DMS153 (cell line): ENCODE measurements around the gene B3GNT4.
"Not testable (repeated sequence)": the region's sequence is repeated elsewhere in the genome, so short reads cannot be mapped to it uniquely, and the experiment has no call there.

Source experiments
- DNase-seq: peaks from one replicate; lab custom pipeline; 2025; lab: John Stamatoyannopoulos, UW

Gene B3GNT4

DNA sequence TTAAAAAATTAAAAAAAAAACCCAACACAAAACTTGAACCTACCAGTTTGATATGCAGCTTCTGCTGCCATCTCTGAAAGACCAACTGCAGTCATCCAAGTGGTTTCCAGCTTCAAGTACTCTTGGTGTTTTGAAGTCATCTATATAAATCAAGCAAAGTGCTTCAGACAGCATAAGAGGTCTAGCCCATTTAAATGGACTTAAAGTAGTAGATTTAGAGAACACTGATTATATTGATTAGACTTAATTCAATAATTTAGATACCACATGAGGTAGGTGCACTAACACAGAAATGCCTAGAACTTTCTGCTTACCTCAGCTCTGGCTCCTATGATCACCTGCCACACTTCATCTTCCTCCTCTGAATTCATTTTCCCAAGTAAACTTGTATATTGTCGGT lies 12.9 kb downstream of the B3GNT4 start:
- no peak for DNase-seq

DNA sequence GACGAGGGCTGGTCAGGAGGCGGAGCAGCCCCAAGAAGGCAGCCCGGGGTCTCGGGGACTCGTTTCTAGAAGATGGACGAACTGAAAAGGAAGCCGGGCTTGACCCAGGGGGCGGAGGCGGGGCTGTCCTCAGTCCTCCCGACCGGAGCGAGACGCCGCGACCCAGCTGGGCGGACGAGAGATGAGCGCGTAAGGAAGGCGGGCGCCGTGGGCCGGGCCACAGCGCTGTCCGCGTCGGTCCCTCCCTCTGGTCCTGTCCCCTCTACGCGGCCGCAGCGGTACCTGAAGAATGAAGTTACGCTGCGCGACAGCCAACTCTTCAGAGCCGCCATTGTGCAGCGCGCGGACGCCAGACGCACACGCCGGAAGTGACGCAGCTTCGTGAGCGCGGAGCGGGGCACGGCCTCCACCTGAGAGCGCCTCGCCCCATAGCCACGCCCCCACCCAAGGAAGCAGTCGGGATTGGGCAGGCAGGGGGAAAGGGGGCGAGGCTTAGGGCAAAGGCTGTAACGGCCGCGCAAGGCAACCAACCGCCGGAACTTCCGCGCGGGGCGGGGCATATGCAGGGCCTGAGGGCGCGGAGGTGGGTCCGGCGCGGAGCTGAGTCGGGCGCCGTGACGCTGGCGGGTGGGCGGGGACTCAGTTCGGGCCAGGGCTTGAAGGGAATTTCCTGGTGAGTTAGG lies 22.3 kb downstream of the B3GNT4 start, which contains the start of gene DIABLO:
TSS of gene DIABLO (minus strand) at position 370 of the 683 bp plus-strand sequence. CDS start at position 332, 38 bp downstream.
- DNase-seq = peak; percentile 99

DNA sequence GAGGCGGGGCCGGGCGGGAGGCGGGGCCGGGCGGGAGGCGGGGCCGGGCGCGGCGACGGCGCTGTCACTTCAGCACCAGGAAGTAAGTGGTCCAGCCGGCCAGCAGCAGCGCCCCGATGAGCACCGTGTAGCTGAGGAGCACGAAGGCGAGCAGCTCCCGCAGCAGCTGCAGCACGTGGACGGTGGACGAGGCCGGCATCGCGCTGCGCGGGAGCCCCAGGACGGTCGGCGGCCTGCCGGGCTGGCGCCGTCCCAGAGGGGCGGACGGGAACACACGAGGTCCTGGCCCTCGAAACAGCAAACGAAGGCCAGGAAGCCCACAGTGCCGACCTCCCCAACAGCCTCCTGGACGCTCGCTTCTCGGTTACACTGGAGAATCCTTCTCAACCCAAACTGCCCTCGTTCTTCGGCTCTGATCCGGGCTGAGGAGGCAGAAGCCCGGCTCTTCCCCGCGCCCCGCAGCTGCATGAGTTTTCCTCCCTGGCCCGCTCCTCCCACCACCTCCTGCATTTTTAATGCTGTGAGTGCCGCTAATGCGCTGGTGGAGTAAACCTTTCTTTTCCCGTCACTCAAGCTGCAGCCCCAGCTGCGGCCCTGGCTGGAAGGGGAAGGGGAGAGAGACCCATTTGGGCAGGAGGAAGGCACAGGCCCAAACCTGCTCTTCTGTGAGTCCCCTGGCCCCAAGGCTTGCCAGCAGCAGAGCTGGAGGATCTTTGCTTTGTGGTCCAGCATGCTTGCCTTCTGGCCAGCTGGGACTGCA lies 23.0 kb downstream of the B3GNT4 start:
- no peak for DNase-seq

DNA sequence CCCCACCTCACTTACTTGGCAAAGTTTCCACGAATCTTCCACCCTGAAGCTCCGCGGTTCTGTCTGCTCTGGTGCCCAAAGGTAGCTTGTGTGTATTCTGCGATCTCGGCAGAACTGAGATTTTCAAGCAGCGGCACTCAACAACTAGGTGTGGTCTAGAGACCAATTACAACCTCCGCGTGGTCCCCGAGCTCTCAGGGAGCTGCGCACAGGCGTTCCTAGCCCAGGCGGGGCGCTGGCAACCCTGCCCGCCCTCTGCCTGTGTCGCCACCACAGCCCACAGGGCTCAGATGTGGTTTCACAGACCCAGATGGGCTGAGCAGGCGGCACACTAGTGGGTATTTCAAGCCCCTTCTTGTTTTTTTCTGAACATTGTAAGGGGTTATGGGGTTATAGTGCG lies 23.8 kb downstream of the B3GNT4 start:
- DNase-seq = peak; percentile 11

DNA sequence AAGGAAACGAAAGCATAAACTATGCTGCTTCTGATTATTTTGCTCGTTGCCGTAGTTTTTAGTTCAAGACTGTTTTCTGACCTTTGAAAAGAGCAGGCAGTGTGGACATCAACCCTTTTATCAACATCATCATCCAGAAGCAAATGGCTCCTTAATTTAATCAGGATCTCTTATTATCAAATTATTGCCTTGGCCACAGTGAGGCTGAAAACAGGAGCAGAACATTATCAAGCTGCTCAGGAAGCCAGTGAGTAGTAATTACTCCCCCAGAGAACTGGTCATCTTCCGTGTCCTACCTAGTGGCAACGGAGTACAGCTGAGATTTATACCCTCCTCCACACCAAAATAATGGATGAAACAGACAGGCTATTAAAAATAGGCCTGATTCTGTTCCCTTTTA lies 24.6 kb downstream of the B3GNT4 start:
- DNase-seq = no peak

DNA sequence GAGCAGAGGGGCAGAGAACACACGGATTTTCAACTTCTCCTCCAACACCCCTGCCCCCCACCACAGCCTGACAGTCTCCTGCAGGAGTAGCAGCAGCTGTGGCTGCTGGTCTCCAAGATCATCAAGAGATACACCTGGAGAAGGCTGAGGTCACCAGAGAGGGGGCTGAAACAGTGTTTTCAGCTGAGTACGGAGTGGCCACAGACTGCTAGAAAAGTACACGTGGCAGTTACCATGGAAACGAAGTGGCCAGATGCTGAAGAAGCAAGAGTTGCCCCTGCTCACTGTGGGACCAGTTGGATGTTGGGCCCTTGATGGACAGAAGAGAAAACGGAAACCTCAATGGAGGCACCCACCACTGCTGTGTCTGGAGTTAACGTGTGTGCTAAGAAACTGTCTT lies 27.3 kb downstream of the B3GNT4 start:
- no peak for DNase-seq

DNA sequence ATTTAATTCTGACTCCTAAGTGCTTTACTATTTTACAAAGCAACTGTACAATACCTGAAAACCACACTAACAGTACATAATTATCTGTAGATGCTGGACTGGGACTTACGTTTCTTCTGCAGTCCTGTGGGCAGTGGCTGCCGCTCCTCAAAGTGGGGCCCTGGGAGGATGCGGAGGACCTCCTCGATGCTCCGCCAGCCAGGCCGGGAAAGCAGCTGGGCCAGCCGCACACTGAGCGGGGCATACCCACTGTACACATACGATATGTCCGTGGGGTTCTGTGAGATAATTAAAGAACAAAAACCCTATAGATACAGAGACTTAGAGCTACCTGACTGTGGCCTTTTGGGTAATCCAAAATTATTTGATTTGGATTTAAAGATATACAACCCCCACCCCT lies 29.2 kb downstream of the B3GNT4 start:
- DNase-seq = no peak

DNA sequence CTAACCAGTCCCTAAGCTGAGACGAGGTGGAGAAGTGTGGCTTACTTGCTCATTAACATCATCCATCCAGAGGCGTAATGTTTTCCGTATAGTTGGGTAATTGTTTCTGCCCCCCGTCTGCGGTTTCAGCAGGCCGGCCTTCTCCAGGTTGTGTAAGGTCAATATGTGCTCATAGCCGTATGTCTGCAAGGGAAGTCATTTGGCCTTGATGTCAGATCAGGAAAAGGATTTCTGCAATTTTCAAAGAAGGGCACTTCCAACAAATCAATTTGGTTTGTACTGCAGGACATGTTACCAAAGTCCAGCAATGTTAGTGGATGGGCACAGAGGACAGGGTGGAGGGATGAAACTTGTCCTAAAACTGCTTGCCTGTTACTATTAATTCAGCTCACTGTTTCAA lies 32.2 kb downstream of the B3GNT4 start:
- DNase-seq = no peak

DNA sequence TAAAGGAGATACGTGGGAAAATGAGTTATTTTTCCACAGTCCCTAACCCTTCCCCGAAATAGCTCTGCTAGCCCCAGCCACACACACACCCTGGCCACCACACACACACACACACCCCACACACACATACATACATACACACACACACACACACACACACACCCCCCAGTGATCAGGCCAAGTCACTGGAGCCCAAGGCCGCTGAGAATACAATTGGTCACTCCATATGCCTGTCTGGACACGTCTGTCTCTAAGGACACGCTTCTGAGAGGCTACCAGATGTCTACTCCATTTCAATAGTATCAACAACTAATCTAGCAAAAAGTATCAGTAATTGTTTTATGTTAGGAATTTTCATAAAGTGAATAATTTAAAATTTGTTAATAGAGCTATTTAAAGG lies 35.4 kb downstream of the B3GNT4 start:
- no peak for DNase-seq

DNA sequence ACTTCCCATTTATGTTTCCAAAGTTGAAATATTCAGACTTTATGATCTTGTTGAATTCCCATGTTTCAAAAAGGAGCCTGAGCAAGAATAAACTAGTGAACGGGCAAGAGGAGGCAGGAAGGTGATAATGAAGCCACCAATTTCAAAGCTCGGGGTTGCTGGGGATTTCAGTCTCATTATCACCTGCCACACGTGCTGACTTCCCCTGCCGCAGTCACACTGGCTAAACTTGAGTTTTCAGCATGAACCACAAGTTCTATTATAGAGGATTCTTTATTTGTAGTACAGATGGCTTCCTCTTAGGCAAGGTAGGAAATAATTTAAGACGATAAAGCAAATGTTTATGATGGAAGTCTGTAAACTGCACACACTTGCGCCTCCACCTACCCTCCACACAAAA lies 40.5 kb downstream of the B3GNT4 start:
- DNase-seq = no peak

DNA sequence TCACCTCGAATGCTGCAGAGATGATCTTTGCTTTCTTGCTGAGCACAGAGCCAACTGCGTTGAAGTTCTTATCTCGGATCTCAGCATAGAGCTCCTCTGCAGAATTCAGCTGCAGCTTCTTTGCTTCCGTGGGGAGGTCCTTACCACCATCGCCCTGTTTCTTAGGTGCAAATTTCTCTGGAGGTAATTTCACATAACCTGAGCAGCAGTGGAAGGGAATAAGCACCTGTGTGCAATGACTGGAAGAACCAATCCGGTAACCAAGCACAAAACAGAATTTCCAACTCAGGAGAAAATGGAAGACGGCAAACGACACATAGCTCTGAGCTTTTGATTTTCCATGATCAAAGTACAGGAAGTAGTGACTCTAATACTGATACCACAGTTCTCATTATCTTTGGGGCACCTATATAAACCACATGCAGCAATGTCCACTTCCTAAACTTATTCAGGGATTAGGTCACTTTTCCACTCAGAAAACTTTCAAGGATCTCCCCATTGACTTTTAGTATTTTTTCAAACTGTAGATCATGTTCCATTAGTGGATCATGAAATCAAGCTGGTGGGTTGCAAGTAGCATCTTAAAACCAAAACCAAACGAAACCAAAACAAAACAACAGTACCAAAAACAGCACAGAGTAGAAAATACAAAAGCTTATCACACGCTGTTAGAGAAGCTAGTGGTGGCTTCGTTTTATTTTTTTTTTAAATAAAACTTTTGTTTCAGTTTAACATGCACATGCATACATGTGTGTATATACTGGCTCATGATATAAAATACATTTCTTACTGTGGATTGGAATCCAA lies 41.3 kb downstream of the B3GNT4 start:
- DNase-seq = no peak

DNA sequence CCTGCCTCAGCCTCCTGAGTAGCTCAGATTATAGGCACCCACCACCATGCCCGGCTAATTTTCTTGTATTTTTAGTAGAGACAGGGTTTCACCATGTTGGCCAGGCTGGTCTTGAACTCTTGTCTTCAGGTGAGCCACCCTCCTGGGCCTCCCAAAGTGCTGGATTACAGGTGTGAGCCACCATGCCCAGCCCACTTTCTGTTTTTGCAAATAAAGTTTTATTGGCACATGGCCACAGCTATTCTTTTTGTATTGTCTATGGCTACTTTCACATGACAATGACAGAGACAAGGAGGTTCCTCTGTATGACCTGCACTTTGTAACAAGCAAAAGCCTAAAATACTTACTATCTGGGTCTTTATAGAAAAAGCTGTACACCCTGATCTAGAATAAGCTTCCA lies 42.0 kb downstream of the B3GNT4 start:
- DNase-seq = no peak

DNA sequence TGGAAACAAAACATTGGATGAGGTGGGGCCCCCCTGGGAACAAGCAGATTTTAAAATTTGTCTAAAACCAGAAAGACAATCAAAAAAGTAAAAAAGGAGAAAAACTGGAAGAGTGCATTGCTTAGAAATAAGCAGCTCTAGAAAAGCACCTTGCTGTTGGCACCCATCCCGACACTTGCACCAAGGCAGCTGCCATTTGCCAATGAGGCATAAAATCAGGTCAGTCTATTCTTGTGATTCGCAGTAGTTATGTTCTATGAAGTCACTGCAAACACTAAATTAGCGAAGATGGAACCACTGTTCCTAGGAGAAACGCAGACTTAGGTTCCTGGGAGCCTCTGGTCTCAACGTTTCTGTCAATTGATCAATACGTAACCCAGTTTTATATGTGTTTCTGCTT lies 46.5 kb downstream of the B3GNT4 start:
- no peak for DNase-seq

DNA sequence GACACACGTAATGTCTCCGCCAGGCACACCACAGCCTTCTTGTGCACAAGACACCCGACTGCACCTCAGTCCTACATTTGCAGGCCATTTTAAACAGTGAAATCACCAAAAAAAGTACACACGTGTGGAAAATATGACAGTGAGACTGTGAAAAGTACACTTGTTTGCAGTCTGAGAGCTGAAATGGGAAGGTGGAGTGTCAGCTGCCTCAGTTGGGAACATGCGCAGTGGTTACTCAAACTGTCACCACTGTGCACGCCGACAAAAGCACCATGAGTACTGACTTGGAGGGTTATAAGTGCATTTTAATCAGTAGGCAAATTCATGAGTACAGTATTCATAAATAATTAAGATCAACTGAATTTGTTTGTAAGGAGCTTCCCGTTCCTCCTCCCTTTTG lies 47.0 kb downstream of the B3GNT4 start:
- no peak for DNase-seq

DNA sequence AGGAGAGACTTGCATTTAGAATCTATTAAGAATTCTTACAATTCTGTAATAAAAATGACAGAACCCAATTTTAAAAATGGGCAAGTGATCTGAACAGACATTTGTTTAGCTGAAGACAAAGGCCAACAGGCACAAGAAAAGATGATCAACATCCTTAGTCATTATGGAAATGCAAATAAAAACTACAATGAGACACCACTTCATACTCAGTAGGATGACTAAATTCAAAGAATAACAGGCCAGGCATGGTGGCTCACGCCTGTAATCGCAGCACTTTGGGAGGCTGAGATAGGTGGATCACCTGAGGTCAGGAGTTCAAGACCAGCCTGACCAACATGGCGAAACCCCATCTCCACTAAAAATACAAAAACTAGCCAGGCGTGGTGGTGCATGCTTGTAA lies 55.0 kb downstream of the B3GNT4 start:
- DNase-seq = not testable (repeated sequence)
